Activated naive CD4-positive, alpha-beta T cell treated with Interleukin-2 at 50 U/mL for 16 hours (primary cell): ENCODE results near the gene ANO6.

Experiments
- DNase-seq: peaks from one replicate; pipeline ENCODE4 v3.0.0-alpha.2; 2020

The ANO6 gene

DNA sequence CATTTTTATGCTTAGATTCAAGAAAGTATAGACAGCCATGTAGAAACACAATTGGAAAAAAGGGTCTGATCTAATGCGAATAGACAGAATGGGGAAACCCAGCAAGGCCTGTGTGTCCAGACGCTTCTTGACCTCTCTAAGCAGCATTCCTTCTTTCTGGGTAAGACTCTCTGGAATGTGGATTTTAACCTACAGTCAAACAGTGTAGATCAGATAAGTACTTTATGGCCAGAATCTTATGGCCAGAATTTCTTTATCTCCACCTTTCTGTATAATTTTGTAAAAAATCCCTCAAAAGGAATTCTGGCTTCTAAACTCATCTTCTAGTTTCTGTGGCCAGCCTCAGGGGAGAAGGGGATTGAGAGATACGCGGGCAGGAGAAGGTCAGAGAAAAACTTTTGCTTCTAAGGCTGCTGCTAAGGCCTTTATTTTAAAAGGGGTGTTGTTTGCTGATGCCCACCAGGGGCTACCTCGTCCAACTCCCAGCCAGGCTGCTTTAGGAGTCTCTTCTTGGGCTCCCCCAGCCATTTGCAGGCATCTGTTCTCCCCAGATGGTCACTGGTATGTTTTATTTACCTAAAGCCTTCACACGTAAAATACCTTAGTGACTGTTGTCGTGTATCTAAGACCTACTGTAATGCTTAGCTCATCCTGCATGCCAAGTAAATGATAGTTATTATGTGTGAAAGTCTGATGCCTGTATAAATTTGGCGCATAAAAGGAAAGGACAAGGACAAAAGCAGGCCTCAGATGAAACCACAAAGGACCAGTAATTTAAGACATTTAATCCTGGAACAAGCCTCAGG is 68.4 kb downstream of the ANO6 start:
- no peak for DNase-seq

DNA sequence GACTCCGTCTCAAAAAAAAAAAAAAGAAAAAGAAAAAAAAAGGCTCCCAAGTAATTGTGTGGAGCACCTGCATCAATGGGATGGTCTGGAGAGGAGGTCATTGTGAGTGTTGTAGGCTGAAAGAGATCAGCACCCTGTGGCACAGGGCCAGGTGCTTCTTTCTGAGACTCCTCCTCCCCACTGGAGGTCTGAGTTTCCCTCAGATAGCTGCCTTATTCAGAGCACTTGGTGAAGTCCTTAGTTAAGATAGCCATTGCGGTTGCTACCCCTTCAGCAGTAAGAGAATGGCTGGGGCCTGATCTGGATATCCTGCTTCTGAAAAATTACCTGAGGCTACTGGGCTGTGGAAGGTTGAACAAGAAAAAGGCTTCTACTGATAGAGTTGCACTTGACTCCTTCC is 69.8 kb downstream of the ANO6 start:
- DNase-seq = no peak

DNA sequence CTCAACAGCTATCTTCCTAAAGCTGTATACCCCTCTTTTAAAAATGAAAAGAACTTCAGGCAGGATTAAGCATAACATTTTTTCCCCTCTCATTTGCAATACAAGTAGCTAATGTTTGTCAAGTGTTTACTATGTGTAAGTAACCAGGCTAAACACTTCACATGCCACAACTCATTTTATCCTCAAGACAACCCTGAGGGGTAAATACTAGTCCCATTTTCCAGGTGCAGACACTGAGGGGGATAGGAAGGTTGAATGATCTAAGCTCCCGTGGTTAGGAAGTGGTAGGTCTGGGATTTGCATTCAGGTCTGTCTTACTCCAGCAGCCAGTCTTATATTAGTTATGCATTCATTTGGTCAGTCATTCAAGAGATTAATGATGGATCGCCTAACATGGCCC is 70.7 kb downstream of the ANO6 start:
- DNase-seq = no peak

DNA sequence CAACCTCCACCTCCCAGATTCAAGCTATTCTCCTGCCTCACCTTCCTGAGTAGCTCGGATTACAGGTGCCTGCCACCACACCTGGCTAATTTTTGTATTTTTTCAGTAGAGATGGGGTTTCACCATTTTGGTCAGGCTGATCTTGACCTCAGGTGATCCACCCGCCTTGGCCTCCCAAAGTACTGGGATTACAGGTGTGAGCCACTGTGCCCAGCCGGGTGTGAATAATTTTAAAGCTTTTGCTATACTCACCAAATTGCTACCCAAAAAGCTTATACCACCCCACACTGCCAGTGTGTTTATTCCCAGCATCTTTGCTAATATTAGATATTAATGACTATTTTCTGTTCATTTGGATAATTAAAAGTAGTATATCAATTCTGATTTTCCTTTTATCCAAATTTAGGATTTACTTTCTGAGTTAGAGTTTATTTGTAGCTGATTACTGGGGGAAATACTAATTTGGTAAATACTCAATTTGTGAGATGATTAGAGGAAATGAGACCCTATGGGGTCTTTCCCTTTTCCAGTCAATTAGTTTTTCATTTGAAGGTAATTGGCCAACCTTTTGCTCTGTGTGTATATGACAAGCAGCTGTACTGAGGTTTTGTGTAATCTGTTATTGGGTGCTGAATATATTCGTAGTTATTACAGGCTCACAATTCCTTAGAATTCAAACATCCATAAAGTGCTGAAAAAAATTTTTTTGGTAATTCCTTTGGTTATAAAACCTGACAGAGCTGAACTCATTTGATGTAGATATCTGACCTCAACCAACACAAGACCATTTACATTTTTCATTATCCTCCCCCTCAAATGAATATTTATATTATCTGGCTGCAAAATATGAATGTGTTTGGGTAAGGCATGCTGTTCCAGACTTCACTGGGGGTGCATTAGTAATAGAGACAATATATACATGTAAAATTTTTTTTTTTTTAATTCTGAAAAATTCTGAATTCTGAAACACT is 73.6 kb downstream of the ANO6 start:
- no peak for DNase-seq

DNA sequence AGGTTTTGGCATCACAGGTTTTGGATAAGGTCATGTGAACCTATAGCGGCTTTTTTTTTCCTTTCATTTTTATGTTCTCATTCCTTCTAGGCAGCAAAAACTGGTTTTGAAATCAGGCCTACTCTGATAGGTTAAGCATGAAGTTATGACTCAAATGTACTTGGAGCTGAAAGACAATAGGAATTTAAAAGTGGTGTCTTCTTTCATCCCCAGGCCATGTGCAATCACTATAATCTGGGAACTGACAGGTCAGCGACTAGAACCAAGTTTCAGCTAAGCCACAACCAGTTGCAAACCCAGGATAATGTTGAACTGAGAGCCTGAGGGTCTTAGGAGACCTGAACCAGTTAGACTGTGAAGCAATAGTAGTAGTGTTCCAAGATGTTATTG is 74.3 kb downstream of the ANO6 start:
- no peak for DNase-seq

DNA sequence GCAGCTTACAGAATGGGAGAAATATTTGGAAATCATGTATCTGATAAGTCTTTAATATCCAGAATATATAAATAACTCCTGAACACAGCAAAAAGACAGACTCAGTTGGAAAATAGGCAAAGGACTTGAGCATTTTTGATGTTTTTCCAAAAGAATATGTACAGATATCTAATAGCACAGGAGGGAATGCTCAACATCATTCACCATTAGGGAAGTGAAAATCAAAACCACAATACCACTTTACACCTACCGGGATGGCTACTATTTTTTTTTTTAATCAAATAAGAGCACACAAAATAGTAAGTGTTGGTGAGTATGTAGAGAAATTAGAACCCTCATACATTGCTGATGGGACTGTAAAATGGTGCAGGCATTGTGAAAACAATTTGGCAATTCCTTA is 75.6 kb downstream of the ANO6 start:
- no peak for DNase-seq

DNA sequence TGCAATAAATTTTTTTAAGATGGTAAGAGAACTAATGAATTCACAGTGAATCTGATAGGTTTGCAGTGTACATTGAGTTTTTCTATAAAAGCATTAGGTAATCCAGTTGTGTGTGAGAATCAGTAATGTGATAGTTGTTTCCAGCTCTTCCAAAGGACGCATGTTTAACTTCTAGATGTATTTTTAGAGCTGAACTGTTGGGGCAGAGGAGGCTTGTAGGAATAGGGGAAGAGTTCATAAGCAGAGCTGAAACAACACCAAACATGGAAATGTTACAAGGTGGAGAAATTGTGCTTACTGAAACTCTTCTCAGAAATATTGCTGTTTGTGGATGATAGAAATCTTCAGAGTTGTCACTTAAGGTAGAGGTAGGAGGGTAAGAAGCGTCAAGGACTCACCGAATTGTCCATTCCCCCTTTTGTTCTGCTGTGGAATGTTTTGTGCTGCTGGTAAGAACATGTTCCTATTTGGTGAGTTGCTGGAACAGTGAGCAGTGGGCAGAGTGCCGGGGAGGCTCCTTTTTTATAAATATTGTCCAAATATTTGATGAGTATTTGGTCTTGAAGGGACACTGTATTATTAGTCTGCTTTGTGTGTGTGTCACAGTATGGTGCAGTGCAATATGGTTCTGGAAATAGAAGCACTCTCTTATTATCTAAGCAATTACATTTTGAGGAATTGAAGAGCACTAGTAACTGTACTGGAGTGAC is 76.7 kb downstream of the ANO6 start:
- no peak for DNase-seq

DNA sequence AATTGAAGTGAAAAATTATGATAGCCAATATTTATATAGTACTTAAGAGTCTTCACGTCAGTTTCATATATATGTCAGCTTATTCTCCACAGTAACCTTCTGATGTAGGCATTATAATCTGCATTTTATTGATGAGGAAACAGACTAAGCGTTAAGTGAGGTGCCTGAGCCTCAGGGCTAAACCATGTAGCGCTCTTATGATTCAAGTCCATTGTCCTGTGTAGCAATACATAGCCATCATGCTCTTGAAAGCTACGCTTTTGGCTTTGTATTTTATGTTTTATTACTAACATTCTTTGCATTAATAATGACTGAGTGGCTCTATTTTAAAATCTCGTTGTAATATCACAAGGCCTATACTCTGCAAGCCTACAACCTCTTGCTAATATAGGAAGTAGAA is 79.0 kb downstream of the ANO6 start:
- DNase-seq = no peak

DNA sequence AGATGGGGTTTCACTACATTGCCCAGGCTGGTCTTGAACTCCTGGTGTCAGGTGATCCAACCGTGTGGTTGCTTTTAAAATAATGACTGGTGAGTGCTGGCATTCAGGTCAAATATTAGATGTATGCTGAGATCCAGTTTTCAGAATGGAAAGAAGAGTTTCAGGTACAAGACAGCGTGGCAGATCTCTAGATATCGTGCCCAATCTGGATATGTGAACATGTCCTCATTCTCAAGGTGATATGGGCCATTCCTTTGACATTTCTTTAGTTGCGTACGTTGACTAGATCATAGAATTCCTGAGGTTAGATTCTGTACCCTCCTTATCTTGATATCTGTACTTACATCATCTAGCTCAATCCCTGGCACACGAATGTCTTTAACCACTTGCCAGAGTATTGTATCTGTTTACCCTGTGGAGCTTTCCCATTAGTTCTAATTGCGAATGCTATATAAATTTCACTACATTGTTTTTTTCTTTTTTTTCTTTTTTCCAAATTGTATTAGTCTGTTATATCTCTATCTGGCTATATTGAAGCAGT is 80.2 kb downstream of the ANO6 start:
- DNase-seq = no peak

DNA sequence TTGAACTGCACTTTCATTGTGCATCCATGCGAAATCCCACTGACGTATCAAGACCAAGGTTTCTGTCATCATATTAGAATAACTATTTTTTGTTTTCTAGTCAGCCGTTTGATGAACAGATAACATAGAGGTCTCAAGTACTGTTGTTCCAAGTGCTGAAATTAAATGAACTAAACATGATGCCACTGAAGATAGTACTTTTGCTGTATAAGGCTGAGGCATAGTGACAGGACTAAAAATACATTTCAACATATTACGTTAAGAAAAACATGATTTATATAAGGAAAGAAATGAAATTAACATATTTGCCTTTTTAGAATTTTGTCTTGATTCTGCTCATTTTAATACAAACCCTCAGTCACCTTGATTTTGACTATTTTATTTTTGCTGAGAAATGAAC is 82.2 kb downstream of the ANO6 start:
- DNase-seq = no peak

DNA sequence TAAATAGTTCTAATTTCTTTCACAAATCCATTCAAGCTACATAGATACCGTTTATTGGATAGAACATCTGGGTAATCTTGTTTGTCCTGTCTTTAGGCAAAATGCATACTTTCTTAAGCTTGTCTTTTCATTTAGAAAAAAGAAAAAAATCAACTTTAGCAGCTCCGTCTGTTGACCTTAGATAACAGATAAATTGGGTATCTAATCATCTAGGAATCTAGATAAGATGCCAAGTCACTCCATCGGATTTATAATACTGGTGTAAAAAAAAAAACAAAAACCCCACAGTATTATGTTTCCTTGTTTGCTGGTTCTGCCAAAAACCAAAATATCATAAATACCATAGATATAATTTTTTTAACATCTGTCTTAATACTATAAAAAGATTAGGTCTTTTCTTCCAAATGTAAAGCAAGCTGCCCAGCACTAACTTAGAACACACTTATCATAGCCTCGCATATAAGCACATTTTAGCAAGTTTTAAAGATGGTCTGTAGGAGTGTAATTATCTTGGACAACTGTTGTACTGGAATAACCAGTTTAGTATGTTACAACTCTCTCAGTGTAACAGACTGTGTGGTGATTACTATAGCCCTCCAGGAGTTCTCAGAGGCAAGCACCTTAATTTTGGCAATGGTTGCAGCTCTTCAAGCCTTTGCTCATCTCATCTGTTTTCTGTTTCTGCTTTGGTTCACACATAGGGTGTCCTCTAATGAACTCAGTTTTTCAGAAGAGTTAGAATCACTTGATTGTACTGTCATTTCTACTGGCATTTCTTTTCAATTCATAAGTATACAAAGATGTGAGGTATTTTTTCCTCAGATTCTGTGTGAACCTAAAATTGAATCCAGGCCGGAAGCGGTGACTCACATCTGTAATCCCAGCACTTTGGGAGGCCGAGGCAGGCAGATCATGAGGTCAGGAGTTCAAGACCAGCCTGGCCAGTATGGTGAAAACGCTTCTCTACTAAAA is 83.1 kb downstream of the ANO6 start:
- DNase-seq = no peak

DNA sequence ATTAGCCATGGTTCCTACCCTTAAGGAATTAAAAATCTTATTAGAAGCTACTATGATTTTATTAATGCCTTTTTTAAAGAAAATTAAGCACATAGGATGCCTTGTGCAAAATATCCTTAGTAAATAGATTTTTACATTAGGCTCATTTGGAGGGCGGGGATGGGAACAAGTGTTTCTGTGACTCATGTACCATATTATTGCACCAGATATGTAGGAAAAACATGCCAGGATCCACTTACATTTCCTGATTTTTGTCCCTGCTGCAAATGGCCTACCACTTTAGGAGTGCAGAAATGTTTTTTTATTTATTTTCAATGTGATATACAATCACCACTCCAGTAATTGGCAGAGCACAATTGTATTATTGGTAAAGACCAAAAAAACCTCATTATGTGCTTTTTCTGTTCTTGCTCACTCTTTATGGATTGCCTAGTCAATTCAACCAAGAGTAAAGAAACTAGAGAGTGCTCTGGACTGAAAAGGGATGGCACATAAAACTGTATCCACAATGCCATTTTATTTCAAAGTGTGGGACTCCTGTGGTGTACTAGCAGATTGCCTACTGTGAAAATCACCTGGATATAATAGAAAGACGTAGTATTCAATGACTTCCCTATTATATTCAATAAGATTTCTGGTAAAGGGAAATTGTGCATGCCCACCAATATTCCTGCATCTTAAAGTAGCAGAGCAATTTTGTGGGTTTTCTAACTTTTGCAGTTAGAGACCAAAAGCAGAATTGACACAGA is 86.9 kb downstream of the ANO6 start:
- no peak for DNase-seq

DNA sequence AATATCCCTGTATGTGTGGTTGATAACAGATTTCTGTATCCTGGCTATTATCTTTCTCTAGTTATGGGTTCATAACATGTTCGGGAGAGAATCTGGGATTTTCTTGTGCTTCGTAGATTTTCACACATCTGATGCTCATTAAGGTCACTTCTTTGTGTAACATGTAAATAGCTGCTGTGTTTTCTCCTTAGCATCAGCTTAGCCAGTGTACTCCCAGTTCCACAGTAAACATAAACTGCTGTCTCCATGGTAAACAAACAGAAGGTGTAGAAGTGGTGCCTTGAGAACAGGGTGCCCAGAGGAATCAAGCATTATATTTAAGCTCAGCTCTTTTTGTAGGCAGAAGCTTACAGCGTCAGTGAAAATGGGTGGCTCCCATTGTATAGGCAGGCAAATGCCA is 88.0 kb downstream of the ANO6 start:
- no peak for DNase-seq

DNA sequence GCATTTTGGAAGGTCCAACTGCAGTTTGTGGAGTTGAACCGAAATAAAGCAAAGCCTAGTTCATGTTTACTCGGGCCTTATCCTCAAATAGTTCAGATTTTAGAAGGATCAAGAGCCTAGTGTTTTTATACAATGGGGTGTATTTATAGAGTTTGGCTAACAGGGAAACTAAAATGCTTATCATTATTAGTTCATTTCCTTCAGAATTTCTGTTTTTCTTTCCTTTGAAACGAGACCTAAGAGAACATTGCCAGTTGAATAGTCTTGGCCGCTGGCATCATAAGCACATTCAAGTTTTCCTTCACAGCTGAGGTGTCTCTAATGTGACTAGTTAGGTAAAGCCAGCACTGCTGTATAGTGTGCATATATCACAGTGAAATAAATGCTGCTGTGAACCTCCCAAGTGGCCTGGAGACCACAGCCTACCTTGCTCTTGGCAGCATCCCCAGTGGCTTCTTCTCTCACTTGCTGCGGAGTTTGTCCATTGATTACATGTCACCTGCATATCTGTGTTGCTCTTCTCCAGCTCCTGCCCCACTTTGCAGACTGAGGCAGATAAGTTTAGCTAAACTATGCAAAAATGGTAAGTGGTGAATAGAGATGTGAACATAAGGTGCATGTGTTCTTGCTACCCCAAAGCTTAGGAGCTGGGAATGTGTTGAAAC is 88.8 kb downstream of the ANO6 start:
- no peak for DNase-seq

DNA sequence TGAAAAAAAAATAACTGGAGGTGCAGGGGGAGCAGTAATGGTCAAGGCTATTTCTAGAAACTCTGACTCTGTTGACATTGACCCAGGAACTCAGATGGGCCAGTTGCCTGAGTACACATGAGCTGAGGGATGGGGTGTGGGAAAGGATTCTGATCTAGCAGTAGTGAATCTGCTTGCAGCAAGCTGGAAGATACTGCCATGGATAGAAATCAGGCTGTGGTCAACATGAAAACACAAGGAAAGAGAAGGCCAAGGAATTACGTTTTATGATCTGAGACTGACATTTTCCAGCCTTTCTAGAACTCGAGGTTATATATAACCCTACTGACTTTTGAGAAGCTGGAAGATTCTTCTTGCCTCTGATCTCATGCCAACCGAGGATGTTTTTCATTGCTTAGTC is 90.0 kb downstream of the ANO6 start:
- no peak for DNase-seq

DNA sequence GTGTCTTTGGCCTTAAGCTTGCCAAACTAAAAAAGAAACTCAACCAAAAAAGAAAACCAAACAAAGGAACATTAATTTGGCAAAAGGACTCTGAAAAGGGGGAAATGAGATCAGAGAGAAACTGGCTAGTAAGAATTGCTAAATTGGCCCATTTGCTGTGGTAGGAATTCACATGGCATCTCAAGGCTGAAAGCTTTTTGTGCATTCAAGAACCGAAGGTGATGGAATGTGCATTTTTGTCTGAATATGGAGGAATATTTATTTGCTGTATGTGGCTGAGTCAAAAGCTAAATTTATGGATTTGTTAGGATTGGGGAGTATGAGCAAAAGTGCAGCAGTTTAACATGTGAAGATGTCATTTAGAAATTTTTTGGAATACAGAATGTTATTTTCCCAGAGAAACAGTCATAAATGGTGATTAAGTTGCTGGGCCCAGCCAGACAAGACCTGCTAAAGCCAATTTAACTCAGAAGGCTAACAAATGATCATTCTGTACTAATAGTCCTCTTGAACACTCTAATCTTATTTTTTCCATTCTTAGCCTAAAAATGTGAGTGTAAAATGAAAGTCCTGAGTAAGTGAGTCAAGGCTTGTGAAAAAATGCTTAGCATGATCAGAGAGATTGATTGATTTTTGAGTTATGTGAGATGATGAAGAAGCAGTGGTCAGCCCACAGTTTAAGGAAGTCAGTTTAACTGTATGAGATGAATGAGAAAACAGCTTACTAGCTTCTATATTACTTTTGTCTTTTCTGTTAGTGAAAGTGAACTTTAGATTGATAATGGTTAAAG is 94.1 kb downstream of the ANO6 start:
- DNase-seq = no peak

DNA sequence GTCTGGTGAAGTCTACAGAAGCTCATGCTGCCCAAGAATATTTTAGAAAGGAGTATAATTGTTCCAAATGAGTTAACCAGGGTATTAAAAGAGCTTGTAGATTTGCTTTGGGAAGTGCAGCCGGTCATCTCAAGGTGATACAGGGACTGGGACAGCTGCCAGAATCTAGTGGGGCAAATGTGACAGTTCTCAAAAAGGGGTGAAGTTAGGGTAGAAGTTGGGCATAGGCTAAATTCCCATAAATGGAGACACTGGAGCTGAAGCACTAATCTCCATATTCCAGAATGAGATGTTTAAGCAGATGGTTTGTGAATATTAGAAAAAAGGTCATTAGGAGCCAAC is 94.7 kb downstream of the ANO6 start:
- DNase-seq = no peak

DNA sequence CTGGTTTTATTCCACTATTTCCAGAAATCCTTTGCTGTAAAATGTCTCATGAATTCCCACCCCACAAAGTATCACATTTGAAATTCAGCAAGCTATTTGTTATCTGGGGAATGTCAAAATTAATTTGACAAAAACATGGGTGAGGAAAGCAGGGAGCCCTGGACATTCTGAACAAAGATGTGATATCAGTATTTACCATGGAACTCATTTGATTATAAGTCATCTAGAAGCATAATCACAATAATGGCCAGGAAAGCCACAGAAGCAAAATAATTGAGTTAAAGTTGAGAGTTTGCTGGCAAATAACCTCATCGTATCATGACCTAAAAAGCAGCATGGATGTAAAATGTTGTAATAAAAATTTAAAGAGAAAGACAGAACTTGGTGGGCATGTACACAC is 96.1 kb downstream of the ANO6 start:
- DNase-seq = no peak

DNA sequence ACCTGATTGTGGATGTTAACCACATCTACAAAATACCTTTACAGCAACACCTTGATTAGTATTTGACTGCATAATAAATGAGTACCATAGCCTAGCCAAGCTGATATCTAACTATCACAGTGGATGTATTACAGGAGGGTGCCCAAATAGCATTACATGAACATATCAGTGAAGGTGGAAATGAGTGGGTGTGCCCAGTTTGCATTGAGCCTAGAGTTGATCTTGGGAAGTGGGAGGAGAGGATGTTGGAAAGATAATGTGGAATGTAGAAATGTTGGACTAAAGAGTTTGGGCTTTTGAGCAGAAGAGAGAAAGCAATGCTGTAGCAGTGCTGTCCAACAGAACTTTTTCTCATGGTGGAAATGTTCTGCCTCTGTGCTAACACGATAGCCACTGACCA is 98.9 kb downstream of the ANO6 start:
- no peak for DNase-seq

DNA sequence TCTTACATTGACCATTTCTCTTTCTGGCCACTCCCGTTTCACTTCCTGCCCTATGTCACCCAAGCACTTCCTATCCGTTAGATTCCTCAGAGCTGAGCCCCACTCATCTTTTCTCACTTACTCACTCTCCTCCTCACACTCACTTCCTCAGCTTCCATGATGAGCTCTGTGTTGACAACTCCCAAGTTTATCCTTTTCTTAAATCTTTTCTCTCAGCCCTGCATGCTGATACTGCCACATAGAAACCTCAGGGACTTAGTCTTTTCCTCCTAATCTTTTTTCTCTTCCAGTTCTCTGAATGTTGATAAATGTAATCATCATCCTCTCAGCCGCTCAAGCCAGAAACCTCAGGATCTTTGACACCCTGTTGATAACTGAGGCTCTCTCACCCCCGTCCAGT is 99.6 kb downstream of the ANO6 start:
- no peak for DNase-seq
